ENCODE results near the gene TEF. TPM values are rescaled to one million over a fixed set of nuclear protein-coding genes. Genes with fewer than 3 reads are reported as not detected.

The TEF gene
- total and polyA plus RNA-seq, 4 donors = 5.7 to 16.2 (median 10.2) TPM

DNA sequence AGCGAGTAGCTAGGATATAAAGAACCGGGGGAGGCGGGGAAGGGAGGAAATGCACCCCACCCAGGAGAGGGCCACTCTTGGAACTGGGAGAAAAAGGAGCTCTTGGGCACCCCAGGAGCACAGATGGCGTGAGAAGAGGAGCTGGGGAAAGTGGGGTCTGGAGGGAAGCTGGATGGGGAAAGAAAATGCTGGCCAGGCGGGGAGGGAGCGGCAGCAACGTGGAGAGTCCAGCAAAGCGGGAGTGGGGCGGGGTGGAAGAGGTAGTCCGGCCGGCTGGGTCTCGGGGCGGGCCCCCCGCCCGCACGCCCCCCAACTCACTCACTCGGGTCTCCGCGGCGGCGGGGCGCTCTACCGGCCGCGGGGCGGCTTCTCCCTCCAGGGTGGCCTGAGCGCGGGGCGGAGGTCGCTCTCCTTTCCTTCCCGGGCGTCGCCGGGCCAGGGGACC lies 64.3 kb downstream of the TEF start (continued):
- TF ChIP-seq, protein P1, sequence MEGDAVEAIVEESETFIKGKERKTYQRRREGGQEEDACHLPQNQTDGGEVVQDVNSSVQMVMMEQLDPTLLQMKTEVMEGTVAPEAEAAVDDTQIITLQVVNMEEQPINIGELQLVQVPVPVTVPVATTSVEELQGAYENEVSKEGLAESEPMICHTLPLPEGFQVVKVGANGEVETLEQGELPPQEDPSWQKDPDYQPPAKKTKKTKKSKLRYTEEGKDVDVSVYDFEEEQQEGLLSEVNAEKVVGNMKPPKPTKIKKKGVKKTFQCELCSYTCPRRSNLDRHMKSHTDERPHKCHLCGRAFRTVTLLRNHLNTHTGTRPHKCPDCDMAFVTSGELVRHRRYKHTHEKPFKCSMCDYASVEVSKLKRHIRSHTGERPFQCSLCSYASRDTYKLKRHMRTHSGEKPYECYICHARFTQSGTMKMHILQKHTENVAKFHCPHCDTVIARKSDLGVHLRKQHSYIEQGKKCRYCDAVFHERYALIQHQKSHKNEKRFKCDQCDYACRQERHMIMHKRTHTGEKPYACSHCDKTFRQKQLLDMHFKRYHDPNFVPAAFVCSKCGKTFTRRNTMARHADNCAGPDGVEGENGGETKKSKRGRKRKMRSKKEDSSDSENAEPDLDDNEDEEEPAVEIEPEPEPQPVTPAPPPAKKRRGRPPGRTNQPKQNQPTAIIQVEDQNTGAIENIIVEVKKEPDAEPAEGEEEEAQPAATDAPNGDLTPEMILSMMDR (IDR thresholded peaks at IDR 0.05; ENCODE audit: low read depth, low read length, missing input control) = no peak
- no peak for TF ChIP-seq RAD21 (IDR thresholded peaks at IDR 0.05)

DNA sequence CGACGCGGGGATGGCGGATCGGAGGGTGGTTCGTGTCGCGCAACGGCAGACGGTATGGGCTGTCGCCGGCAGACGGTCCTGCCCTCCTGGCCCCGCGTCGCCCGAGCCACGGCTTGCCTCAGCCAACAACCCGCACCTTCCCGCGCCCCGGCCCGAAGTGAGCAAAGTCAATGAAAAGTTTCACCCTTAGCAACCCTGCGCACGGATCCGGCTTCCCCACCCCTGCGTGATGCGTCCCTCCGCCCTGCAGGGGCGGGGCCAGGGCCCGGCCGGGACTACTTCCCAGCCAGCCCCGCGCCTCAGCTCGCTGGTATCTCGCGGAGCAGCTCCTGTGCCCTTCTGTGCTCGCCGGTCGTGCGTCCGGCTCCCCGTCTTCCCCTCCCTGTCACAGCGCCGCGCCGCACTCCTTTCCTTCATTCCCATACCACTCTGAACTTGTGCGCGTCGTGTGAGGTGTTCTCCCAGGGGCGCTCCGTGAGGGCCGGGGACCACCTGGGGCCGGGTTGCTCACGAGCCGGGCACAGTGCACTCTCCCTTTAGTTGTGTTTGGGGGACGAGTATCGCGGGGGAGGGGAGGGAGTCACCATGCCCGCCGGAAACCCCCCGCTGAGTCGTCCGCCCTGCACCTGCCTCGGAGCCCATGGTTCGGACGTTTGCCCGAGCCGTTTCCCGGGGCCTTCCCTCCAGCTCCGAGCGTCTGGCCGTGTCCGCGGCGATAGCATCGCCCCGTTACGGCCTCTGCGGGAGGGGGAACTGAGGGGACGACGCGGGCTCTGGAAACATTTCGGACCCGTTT lies 65.1 kb downstream of the TEF start, which contains the start of gene TOB2:
Gene TOB2, minus strand, starts transcription at position 163 of the 796 bp plus-strand sequence. CDS start 9,456 bp downstream, outside the sequence.
- Histone ChIP-seq H3K36me3 (ENCODE audit: control insufficient read depth in 4 of 4, insufficient read depth in 3 of 4, low read depth in 1 of 4, low read length in 3 of 4) (no peaks in the 10 kb centered on the region), H3K9me3 (ENCODE audit: control insufficient read depth in 4 of 4, low read length in 3 of 4) (no peaks in the 10 kb centered on the region), H3K4me1 (ENCODE audit: control insufficient read depth in 4 of 4, insufficient read depth in 4 of 4, low read length in 3 of 4) (peaks cover 6 to 29% (median 25%) of the 10 kb centered on the region in 4 donors), H3K27ac (ENCODE audit: low read depth in 1 of 2, low read length in 2 of 2) (peak within 1 kb of the TSS; percentile 90 to 100), H3K9ac (ENCODE audit: low read depth in 1 of 2, low read length in 2 of 2) (peak within 1 kb of the TSS; percentile 91 to 99), H3K27me3 (ENCODE audit: control insufficient read depth in 4 of 4, insufficient read depth in 4 of 4, low read length in 3 of 4) (no peaks in the 10 kb centered on the region), H3K4me3 (ENCODE audit: low read depth in 1 of 3, low read length in 3 of 3) (peak within 1 kb of the TSS; percentile 69 to 98 (median 96))
- TF ChIP-seq YY1 (IDR thresholded peaks at IDR 0.05) (peak; percentile 66), HNF4A (conservative IDR thresholded peaks at IDR 0.05) (peak; percentile 36 to 64), GABPA (IDR thresholded peaks at IDR 0.05 in 1 of 2, conservative IDR thresholded peaks at IDR 0.05 in 1 of 2) (no peak), SP1 (IDR thresholded peaks at IDR 0.05) (peak; percentile 95), EGR1 (IDR thresholded peaks at IDR 0.05; ENCODE audit: low read depth in 2 of 2) (peak; percentile 16 to 61), JUND (IDR thresholded peaks at IDR 0.05) (no peak), NR2F2 (IDR thresholded peaks at IDR 0.05) (peak; percentile 65), HNF4G (IDR thresholded peaks at IDR 0.05) (no peak), FOXA1 (IDR thresholded peaks at IDR 0.05) (peak; percentile 37), TAF1 (conservative IDR thresholded peaks at IDR 0.05) (peak; percentile 98), FOXA2 (IDR thresholded peaks at IDR 0.05) (peak; percentile 28), RXRA (IDR thresholded peaks at IDR 0.05) (peak; percentile 63 to 71), RAD21 (IDR thresholded peaks at IDR 0.05) (peak; percentile 47 to 56)
- TF ChIP-seq, protein P2, sequence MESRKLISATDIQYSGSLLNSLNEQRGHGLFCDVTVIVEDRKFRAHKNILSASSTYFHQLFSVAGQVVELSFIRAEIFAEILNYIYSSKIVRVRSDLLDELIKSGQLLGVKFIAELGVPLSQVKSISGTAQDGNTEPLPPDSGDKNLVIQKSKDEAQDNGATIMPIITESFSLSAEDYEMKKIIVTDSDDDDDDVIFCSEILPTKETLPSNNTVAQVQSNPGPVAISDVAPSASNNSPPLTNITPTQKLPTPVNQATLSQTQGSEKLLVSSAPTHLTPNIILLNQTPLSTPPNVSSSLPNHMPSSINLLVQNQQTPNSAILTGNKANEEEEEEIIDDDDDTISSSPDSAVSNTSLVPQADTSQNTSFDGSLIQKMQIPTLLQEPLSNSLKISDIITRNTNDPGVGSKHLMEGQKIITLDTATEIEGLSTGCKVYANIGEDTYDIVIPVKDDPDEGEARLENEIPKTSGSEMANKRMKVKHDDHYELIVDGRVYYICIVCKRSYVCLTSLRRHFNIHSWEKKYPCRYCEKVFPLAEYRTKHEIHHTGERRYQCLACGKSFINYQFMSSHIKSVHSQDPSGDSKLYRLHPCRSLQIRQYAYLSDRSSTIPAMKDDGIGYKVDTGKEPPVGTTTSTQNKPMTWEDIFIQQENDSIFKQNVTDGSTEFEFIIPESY (IDR thresholded peaks at IDR 0.05) = no peak
- TF ChIP-seq, protein P1 (IDR thresholded peaks at IDR 0.05; ENCODE audit: low read depth, low read length, missing input control) = no peak
- TF ChIP-seq, protein P3, sequence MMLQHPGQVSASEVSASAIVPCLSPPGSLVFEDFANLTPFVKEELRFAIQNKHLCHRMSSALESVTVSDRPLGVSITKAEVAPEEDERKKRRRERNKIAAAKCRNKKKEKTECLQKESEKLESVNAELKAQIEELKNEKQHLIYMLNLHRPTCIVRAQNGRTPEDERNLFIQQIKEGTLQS (IDR thresholded peaks at IDR 0.05) = no peak
- TF ChIP-seq, protein P4, sequence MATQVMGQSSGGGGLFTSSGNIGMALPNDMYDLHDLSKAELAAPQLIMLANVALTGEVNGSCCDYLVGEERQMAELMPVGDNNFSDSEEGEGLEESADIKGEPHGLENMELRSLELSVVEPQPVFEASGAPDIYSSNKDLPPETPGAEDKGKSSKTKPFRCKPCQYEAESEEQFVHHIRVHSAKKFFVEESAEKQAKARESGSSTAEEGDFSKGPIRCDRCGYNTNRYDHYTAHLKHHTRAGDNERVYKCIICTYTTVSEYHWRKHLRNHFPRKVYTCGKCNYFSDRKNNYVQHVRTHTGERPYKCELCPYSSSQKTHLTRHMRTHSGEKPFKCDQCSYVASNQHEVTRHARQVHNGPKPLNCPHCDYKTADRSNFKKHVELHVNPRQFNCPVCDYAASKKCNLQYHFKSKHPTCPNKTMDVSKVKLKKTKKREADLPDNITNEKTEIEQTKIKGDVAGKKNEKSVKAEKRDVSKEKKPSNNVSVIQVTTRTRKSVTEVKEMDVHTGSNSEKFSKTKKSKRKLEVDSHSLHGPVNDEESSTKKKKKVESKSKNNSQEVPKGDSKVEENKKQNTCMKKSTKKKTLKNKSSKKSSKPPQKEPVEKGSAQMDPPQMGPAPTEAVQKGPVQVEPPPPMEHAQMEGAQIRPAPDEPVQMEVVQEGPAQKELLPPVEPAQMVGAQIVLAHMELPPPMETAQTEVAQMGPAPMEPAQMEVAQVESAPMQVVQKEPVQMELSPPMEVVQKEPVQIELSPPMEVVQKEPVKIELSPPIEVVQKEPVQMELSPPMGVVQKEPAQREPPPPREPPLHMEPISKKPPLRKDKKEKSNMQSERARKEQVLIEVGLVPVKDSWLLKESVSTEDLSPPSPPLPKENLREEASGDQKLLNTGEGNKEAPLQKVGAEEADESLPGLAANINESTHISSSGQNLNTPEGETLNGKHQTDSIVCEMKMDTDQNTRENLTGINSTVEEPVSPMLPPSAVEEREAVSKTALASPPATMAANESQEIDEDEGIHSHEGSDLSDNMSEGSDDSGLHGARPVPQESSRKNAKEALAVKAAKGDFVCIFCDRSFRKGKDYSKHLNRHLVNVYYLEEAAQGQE (IDR thresholded peaks at IDR 0.05) = peak; percentile 96
- TF ChIP-seq, protein P5, sequence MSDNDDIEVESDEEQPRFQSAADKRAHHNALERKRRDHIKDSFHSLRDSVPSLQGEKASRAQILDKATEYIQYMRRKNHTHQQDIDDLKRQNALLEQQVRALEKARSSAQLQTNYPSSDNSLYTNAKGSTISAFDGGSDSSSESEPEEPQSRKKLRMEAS (IDR thresholded peaks at IDR 0.05) = no peak
- WGBS = under 1% methylated on average over 85 of the region's 85 CpGs
- DNase-seq (ENCODE audit: low spot score) = peak; percentile 98
